Measurements from ENCODE around the gene RBM33.

RBM33 gene

DNA sequence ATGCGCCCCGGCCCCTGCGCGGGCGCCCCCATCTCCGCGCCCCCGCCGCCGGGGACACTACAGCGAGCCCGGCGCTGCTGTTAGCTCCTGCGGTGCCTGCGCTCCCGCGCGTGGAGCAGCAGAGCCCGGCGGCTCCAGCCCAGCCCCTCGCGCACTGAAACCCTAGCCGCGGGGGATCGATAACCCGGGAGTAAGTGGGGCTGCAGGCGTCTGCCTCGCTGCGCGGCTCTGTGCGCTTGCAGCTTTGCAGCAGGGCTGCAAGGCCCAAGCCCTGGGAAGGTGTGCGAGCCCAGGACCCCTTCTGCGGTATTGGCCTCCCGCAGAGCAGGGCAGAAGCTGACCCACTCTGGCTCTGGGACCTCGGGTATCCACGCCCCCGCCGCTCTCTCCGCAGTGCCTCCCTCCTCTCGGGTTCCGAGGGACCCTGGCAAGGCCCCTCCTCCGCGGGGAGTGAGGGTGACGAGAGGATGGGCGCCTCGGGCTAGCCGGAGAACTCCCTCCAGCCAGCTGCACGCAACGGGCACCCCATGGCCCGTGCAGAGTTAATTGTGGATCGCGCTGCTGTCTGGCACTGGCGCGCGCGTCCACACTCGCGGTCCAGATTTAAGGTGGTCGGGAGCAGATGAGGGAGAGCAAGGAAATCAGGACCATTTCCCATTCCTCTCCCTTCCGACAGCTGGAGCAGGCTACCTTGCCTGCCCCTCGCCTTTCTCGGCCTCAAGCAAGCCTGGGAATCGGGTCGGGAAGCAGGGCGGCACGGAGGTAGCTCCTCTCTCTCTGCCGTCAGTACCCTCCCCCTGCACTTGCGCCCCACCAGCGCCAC, 165.7 kb downstream of the RBM33 start:
- TF ChIP-seq, protein P1, sequence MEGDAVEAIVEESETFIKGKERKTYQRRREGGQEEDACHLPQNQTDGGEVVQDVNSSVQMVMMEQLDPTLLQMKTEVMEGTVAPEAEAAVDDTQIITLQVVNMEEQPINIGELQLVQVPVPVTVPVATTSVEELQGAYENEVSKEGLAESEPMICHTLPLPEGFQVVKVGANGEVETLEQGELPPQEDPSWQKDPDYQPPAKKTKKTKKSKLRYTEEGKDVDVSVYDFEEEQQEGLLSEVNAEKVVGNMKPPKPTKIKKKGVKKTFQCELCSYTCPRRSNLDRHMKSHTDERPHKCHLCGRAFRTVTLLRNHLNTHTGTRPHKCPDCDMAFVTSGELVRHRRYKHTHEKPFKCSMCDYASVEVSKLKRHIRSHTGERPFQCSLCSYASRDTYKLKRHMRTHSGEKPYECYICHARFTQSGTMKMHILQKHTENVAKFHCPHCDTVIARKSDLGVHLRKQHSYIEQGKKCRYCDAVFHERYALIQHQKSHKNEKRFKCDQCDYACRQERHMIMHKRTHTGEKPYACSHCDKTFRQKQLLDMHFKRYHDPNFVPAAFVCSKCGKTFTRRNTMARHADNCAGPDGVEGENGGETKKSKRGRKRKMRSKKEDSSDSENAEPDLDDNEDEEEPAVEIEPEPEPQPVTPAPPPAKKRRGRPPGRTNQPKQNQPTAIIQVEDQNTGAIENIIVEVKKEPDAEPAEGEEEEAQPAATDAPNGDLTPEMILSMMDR (IDR thresholded peaks at IDR 0.05; ENCODE audit: low read depth, low read length, missing control alignments) = no peak
- H3K4me3 ChIP-seq (replicated peaks; ENCODE audit: low read depth, low read length) = no peak overlapping the region
- no peak for DNase-seq (ENCODE audit: extremely low read depth, low read depth)

DNA sequence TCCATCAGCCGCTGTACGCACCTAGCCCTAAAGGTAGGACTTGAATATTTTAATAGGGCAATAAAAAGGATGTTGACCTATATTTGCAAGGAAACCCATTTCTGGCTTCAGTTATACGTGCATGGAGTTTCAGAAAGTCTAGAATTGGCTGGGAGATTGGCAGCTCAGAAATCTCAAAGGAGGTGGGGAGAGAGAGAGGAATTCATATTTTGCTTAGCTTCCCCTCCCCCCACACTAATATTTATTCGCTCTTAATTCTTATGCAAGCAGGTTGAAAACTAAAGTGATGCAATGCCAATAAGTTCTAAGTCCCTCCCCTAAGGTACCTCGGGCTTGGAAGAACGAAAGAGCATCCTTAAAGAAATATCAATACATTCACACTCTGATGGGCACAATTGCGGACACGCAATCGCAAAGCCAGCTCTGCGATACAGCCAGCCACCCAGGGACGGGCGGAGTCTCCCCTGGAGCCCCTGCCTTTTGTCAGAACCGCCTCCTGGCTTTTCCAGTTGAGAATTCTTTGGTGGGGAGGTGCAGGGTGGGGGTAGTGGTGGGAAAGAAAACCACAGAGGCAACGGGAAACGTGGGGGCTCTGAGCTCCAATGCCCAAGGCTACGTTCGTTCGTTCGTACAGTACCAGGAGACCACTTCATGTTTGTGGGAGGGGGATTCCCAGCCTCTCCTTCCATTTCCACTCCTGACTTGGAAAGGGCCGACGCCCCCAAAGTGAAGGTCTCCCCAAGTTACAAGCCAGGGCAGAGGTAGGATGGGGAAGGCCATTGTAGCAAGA, 166.5 kb downstream of the RBM33 start:
- no peak overlapping the region for H3K4me3 ChIP-seq (replicated peaks; ENCODE audit: low read depth, low read length)
- DNase-seq (ENCODE audit: extremely low read depth, low read depth) = no peak
- TF ChIP-seq, protein P1 (IDR thresholded peaks at IDR 0.05; ENCODE audit: low read depth, low read length, missing control alignments) = no peak

DNA sequence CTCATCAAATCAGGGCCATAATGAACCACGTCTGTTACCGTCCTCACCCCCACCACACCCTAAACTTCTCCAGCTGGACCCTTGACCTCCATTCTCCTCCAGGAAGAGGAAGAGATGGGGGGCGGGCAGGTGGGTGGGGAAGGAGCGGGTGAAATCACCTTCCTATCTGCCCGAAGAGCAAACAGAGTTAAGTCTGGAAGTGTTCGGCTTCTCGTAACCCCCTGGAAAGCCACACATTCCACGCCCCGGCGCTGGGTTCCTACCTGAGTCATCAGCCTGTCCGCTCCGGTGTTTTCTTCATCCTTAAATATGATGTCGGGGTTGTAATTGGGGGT, 167.1 kb downstream of the RBM33 start:
- H3K4me3 ChIP-seq (replicated peaks; ENCODE audit: low read depth, low read length) = no peak overlapping the region
- TF ChIP-seq, protein P1 (IDR thresholded peaks at IDR 0.05; ENCODE audit: low read depth, low read length, missing control alignments) = no peak
- no peak for DNase-seq (ENCODE audit: extremely low read depth, low read depth)

DNA sequence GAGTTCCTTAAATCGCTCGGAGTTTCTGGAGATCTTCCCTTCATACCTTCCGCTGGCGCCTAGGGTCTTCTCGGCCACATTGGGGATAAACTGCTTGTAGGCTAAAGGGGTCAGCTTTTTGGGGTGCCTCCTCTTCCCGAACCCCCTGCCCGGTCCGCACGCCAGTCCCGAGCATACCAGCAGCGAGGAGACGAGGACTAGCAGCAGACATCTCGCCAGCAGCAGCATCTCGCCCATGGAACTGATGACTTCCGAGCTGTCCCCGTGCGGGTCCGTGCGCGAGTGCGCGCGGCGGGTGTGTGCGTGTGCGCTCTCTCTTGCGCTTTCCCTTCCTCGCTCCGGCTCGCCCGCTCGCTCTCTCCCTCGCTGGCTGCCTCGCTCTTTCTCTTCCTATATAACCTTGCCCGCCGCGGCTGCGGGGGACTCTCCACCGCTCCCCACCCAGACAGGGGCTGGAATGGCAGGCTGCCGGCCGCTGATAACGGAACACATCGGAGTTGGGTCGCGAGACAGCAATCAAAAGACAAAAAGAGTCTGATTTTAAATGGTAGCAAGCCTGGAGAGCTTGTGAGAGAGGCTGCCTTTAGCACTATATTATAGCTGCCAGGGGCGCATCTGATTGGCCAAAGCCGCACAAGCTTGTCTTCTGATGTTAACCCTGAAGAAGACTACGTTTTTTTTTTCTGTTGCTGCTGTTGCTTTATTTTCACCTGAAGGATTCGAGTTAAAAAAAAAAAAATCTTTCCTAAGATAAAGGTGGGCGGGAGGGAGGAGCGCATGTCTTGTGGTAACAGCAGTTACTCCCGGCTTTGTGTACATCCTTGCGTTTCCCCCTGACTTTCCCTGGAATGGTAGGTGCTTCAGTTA, 167.7 kb downstream of the RBM33 start, which contains the start of gene SHH:
TSS of gene SHH (minus strand) at position 569 of the 867 bp plus-strand sequence. CDS start at position 228, 341 bp downstream.
- H3K4me3 ChIP-seq (replicated peaks; ENCODE audit: low read depth, low read length) = no peak within 1 kb of the TSS
- DNase-seq (ENCODE audit: extremely low read depth, low read depth) = no peak
- TF ChIP-seq, protein P1 (IDR thresholded peaks at IDR 0.05; ENCODE audit: low read depth, low read length, missing control alignments) = no peak

DNA sequence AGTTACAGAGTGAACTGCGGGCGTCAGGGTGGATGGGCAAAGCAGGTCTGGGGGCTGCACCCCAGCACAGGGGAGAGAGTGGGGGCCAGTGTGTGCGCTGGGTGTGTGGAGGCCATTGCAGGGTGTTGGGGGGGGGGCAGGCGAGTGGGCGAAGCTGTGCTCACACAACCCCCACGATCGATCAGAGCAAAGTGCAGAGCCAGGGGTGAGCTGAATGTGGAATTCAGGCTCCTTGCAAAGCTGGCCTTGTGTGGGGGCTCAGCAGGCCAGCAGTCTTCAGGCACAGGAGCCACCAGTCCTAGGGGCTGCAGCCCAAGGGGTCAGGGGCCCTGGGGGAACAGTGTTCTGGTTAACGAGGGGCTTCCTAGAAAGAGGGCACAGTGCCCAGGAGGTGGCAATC, 168.7 kb downstream of the RBM33 start:
- TF ChIP-seq, protein P1 (IDR thresholded peaks at IDR 0.05; ENCODE audit: low read depth, low read length, missing control alignments) = no peak
- no peak overlapping the region for H3K4me3 ChIP-seq (replicated peaks; ENCODE audit: low read depth, low read length)
- no peak for DNase-seq (ENCODE audit: extremely low read depth, low read depth)

DNA sequence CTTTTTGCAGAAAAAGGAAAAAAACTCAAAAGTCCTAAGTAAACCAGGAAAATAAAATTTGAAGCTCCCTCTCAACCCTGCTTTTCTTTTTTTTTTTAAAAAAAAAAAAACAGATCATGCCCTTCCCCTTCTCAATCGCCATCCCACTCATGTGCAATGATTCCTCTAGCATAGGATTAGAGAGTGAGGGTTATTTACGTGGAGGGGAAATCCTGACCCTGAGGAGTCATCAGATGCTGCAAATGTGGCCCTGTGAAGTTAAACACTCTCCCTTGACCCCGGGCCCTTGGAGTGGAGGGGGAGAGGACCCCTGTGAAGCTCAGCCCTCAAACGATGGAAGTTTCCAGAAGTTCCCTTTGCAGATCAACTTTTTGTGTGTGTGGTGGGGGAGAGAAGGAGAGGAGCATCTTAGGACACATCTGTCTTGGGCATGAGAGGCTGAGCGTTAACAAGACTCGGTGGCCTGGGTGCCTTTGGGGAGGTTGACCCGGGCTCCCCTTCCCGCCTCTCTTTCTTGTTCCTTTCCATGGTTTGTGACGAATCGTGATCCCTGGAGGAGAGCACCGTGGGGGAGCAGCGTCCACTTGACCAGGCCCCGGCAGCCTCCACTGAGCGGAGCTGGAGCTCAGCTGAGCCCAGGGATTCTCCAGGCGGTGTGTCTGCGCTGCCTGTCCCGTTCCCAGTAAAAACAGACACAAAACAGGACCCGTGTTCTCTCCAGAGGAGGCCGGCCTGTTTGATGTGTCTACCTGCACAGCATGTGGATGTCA, 169.3 kb downstream of the RBM33 start:
- no peak for DNase-seq (ENCODE audit: extremely low read depth, low read depth)
- no peak overlapping the region for H3K4me3 ChIP-seq (replicated peaks; ENCODE audit: low read depth, low read length)

More for the DNA sequence above, 169.3 kb downstream of the RBM33 start:
- TF ChIP-seq, protein P1 (IDR thresholded peaks at IDR 0.05; ENCODE audit: low read depth, low read length, missing control alignments) = no peak

Measured in HFF-Myc (cell line).